DMS 273 treated with DMSO at 0.1 percent for 48 hours (cell line): Measurements from ENCODE around the gene ABLIM3.

Experiments used
- DNase-seq: peaks from one replicate; lab custom pipeline; 2025; lab: John Stamatoyannopoulos, UW

The ABLIM3 gene

GRCh38 chr5:149282027-149282965 lies 141.0 kb downstream of the ABLIM3 start:
- no peak for DNase-seq

- no peak for DNase-seq
Measured at GRCh38 chr5:149282966-149283332, 141.7 kb downstream of the ABLIM3 start.

- DNase-seq, result no peak
Measured at GRCh38 chr5:149283626-149284480, 142.6 kb downstream of the ABLIM3 start.

- no peak for DNase-seq
Measured at GRCh38 chr5:149284501-149284900, 143.2 kb downstream of the ABLIM3 start.

GRCh38 chr5:149285153-149285552 lies 143.9 kb downstream of the ABLIM3 start:
- DNase-seq, result no peak

- DNase-seq, result no peak
Measured at GRCh38 chr5:149288436-149288835, 147.1 kb downstream of the ABLIM3 start.

GRCh38 chr5:149289301-149289700 lies 148.0 kb downstream of the ABLIM3 start:
- DNase-seq, result no peak

GRCh38 chr5:149294872-149295829 lies 153.9 kb downstream of the ABLIM3 start:
- no peak for DNase-seq

GRCh38 chr5:149297340-149298025 lies 156.2 kb downstream of the ABLIM3 start:
- DNase-seq, result no peak

GRCh38 chr5:149298163-149298562 lies 156.9 kb downstream of the ABLIM3 start:
- no peak for DNase-seq

GRCh38 chr5:149298842-149299404 lies 157.6 kb downstream of the ABLIM3 start:
- no peak for DNase-seq

GRCh38 chr5:149299451-149300054 lies 158.3 kb downstream of the ABLIM3 start:
- no peak for DNase-seq

- DNase-seq, result no peak
Measured at GRCh38 chr5:149300441-149300840, 159.1 kb downstream of the ABLIM3 start.

GRCh38 chr5:149301049-149301743 lies 159.9 kb downstream of the ABLIM3 start:
- DNase-seq, result no peak

- DNase-seq, result no peak
Measured at GRCh38 chr5:149301744-149302380, 160.6 kb downstream of the ABLIM3 start.

GRCh38 chr5:149302641-149303040 lies 161.3 kb downstream of the ABLIM3 start:
- no peak for DNase-seq

GRCh38 chr5:149303210-149303609 lies 161.9 kb downstream of the ABLIM3 start:
- no peak for DNase-seq

GRCh38 chr5:149304195-149305078 lies 163.1 kb downstream of the ABLIM3 start:
- DNase-seq, result no peak
